ENCODE measurements around the gene PLXNA1. TPM values are rescaled to one million over a fixed set of nuclear protein-coding genes. Genes with fewer than 3 reads are reported as not detected.

The PLXNA1 gene
- total RNA-seq (10 to 100 TPM; 26.3 to 30.1 TPM), polyA plus RNA-seq (ENCODE audit: insufficient read length in 2 of 2) (10 to 100 TPM; 59.9 to 65.9 TPM)
- long read RNA-seq, donor 1, full-length matches to known transcripts: 1 of 1 reads
- long read RNA-seq, donor 1, partial matches to known transcripts: 0 of 1 reads
- long read RNA-seq, donor 1, other reads (novel, unspliced or antisense): 0 of 1 reads
- long read RNA-seq, donor 2: 0 reads
- long read RNA-seq, donor 3, partial matches to known transcripts: 10 of 10 reads
- long read RNA-seq, donor 3, other reads (novel, unspliced or antisense): 0 of 10 reads
- long read RNA-seq, donor 4: 0 reads

GRCh38 chr3:126982471-126983175, at the start of gene PLXNA1:
Gene PLXNA1, plus strand, starts transcription at chr3:126983115. Its CDS starts 5,479 bp downstream, at chr3:126988594.
- WGBS (ENCODE audit: insufficient coverage): under 1% methylated on average over 89 of the region's 89 CpGs
- Histone ChIP-seq H3K36me3 (ENCODE audit: control insufficient read depth, insufficient read depth, low read length) (peaks cover 22% of the 10 kb centered on the region), H3K4me3 (ENCODE audit: low read depth, low read length) (peak within 1 kb of the TSS; percentile 61), H3K9me3 (ENCODE audit: control insufficient read depth, insufficient read depth, low read length) (no peaks in the 10 kb centered on the region), H3K4me1 (ENCODE audit: control insufficient read depth, insufficient read depth, low read length) (peaks cover 39% of the 10 kb centered on the region), H3K27me3 (ENCODE audit: control insufficient read depth, insufficient read depth, low read length) (peaks cover 16% of the 10 kb centered on the region), H3K27ac (ENCODE audit: low read depth, low read length) (no peak within 1 kb of the TSS)
- peak in 4 of 6 donors; percentile 48 to 85 (median 68) for DNase-seq (ENCODE audit: low read depth in 4 of 6, low spot score in 6 of 6)

GRCh38 chr3:126934031-126934531, 48.8 kb upstream of the PLXNA1 start:
- Histone ChIP-seq H3K4me1 (ENCODE audit: control insufficient read depth, insufficient read depth, low read length) (peaks cover 32% of the 10 kb centered on the region), H3K27me3 (ENCODE audit: control insufficient read depth, insufficient read depth, low read length) (no peaks in the 10 kb centered on the region), H3K9me3 (ENCODE audit: control insufficient read depth, insufficient read depth, low read length) (no peaks in the 10 kb centered on the region), H3K4me3 (ENCODE audit: low read depth, low read length) (no peak overlapping the region), H3K27ac (ENCODE audit: low read depth, low read length) (no peak overlapping the region), H3K36me3 (ENCODE audit: control insufficient read depth, insufficient read depth, low read length) (peaks cover 3% of the 10 kb centered on the region)
- DNase-seq (ENCODE audit: low read depth in 4 of 6, low spot score in 6 of 6): peak in 2 of 6 donors; percentile 43 to 69
- 0% methylated on average over 1 of the region's 4 CpGs for WGBS (ENCODE audit: insufficient coverage)

GRCh38 chr3:126934991-126935390, 47.9 kb upstream of the PLXNA1 start:
- Histone ChIP-seq H3K27ac (ENCODE audit: low read depth, low read length) (no peak overlapping the region), H3K27me3 (ENCODE audit: control insufficient read depth, insufficient read depth, low read length) (no peaks in the 10 kb centered on the region), H3K9me3 (ENCODE audit: control insufficient read depth, insufficient read depth, low read length) (no peaks in the 10 kb centered on the region), H3K36me3 (ENCODE audit: control insufficient read depth, insufficient read depth, low read length) (peaks cover 3% of the 10 kb centered on the region), H3K4me3 (ENCODE audit: low read depth, low read length) (no peak overlapping the region), H3K4me1 (ENCODE audit: control insufficient read depth, insufficient read depth, low read length) (peaks cover 33% of the 10 kb centered on the region)
- WGBS (ENCODE audit: insufficient coverage): 96% methylated on average over 7 of the region's 8 CpGs
- no peak for DNase-seq (ENCODE audit: low read depth in 4 of 6, low spot score in 6 of 6)

GRCh38 chr3:126935756-126936509, 47.0 kb upstream of the PLXNA1 start:
- Histone ChIP-seq H3K36me3 (ENCODE audit: control insufficient read depth, insufficient read depth, low read length) (peaks cover under 1% of the 10 kb centered on the region), H3K27ac (ENCODE audit: low read depth, low read length) (no peak overlapping the region), H3K9me3 (ENCODE audit: control insufficient read depth, insufficient read depth, low read length) (no peaks in the 10 kb centered on the region), H3K4me1 (ENCODE audit: control insufficient read depth, insufficient read depth, low read length) (peaks cover 33% of the 10 kb centered on the region), H3K27me3 (ENCODE audit: control insufficient read depth, insufficient read depth, low read length) (no peaks in the 10 kb centered on the region), H3K4me3 (ENCODE audit: low read depth, low read length) (no peak overlapping the region)
- 100% methylated on average over 2 of the region's 4 CpGs for WGBS (ENCODE audit: insufficient coverage)
- no peak for DNase-seq (ENCODE audit: low read depth in 4 of 6, low spot score in 6 of 6)

- no peaks in the 10 kb centered on the region for H3K27me3 ChIP-seq (ENCODE audit: control insufficient read depth, insufficient read depth, low read length)
- peak in 1 of 6 donors; percentile 69 for DNase-seq (ENCODE audit: low read depth in 4 of 6, low spot score in 6 of 6)
- H3K27ac ChIP-seq (ENCODE audit: low read depth, low read length): no peak overlapping the region
- H3K4me1 ChIP-seq (ENCODE audit: control insufficient read depth, insufficient read depth, low read length): peaks cover 33% of the 10 kb centered on the region
- 58% methylated on average over 5 of the region's 6 CpGs for WGBS (ENCODE audit: insufficient coverage)
- H3K4me3 ChIP-seq (ENCODE audit: low read depth, low read length): no peak overlapping the region
- no peaks in the 10 kb centered on the region for H3K36me3 ChIP-seq (ENCODE audit: control insufficient read depth, insufficient read depth, low read length)
- H3K9me3 ChIP-seq (ENCODE audit: control insufficient read depth, insufficient read depth, low read length): no peaks in the 10 kb centered on the region
Observed at GRCh38 chr3:126936853-126937425, 46.0 kb upstream of the PLXNA1 start.

GRCh38 chr3:126937533-126937932, 45.4 kb upstream of the PLXNA1 start:
- 88% methylated on average over 2 of the region's 2 CpGs for WGBS (ENCODE audit: insufficient coverage)
- H3K36me3 ChIP-seq (ENCODE audit: control insufficient read depth, insufficient read depth, low read length): no peaks in the 10 kb centered on the region
- no peak overlapping the region for H3K27ac ChIP-seq (ENCODE audit: low read depth, low read length)
- no peaks in the 10 kb centered on the region for H3K27me3 ChIP-seq (ENCODE audit: control insufficient read depth, insufficient read depth, low read length)
- DNase-seq (ENCODE audit: low read depth in 4 of 6, low spot score in 6 of 6): no peak
- peaks cover 28% of the 10 kb centered on the region for H3K4me1 ChIP-seq (ENCODE audit: control insufficient read depth, insufficient read depth, low read length)
- no peak overlapping the region for H3K4me3 ChIP-seq (ENCODE audit: low read depth, low read length)
- no peaks in the 10 kb centered on the region for H3K9me3 ChIP-seq (ENCODE audit: control insufficient read depth, insufficient read depth, low read length)

- 33% methylated on average over 5 of the region's 7 CpGs for WGBS (ENCODE audit: insufficient coverage)
- Histone ChIP-seq H3K27me3 (ENCODE audit: control insufficient read depth, insufficient read depth, low read length) (no peaks in the 10 kb centered on the region), H3K4me3 (ENCODE audit: low read depth, low read length) (no peak overlapping the region), H3K4me1 (ENCODE audit: control insufficient read depth, insufficient read depth, low read length) (peaks cover 23% of the 10 kb centered on the region), H3K9me3 (ENCODE audit: control insufficient read depth, insufficient read depth, low read length) (no peaks in the 10 kb centered on the region), H3K27ac (ENCODE audit: low read depth, low read length) (no peak overlapping the region), H3K36me3 (ENCODE audit: control insufficient read depth, insufficient read depth, low read length) (peaks cover 1% of the 10 kb centered on the region)
- DNase-seq (ENCODE audit: low read depth in 4 of 6, low spot score in 6 of 6): peak in 2 of 6 donors; percentile 65 to 79
Observed at GRCh38 chr3:126937973-126938372, 44.9 kb upstream of the PLXNA1 start.

- H3K27me3 ChIP-seq (ENCODE audit: control insufficient read depth, insufficient read depth, low read length): no peaks in the 10 kb centered on the region
- H3K9me3 ChIP-seq (ENCODE audit: control insufficient read depth, insufficient read depth, low read length): no peaks in the 10 kb centered on the region
- DNase-seq (ENCODE audit: low read depth in 4 of 6, low spot score in 6 of 6): no peak
- H3K27ac ChIP-seq (ENCODE audit: low read depth, low read length): peak overlapping the region; percentile 4
- H3K4me1 ChIP-seq (ENCODE audit: control insufficient read depth, insufficient read depth, low read length): peaks cover 22% of the 10 kb centered on the region
- H3K36me3 ChIP-seq (ENCODE audit: control insufficient read depth, insufficient read depth, low read length): peaks cover 2% of the 10 kb centered on the region
- H3K4me3 ChIP-seq (ENCODE audit: low read depth, low read length): no peak overlapping the region
- 64% methylated on average over 5 of the region's 8 CpGs for WGBS (ENCODE audit: insufficient coverage)
Observed at GRCh38 chr3:126938520-126939337, 44.2 kb upstream of the PLXNA1 start.
